ENCODE results near the gene ATXN1. TPM values are rescaled to one million over a fixed set of nuclear protein-coding genes. Genes with fewer than 3 reads are reported as not detected.

ATXN1 gene
- total RNA-seq, 4 donors from 2014 or later: 16.3 to 52.2 (median 25.7) TPM

DNA sequence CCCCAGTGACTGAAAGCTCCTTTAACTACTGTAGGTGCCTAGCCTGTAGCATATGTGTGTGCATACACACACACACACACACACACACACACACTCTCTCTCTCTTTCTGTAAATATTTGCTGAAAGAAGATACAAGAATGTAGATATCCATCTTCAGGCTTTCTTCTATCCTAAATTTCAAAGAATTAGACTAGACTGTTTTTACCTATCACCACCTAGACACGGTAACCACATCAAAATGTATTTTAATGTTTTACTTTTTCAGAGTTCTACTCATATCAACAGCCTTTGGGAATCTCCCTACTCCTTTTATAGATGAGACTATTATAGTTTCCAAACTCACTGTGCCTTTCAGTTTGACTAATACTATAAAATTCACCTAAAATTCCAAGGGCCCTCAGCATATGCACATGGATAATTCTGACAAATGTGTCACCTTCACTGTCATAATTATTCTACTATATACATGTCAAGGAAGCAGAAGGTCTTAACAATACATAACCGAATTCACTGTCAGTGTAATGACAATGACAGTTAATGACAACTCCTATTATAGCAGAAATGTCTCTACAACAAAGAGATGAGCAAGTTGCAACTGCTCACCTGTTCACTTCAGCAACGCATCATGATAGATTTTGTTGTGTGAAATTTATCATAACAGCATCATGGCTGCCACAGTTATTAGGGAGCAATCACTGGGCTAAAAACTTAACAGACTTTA, 286.3 kb downstream of the ATXN1 start:
- 88 to 93% methylated on average over 3 of the region's 3 CpGs for WGBS, 2 donors
- no peak overlapping the region for H3K4me3 ChIP-seq (ENCODE audit: low read depth, poor library complexity, severe bottlenecking)
- no peak for DNase-seq (ENCODE audit: low spot score in 2 of 2)
- no peak for TF ChIP-seq POLR2A (IDR thresholded peaks at IDR 0.05)
- TF ChIP-seq, protein P1, sequence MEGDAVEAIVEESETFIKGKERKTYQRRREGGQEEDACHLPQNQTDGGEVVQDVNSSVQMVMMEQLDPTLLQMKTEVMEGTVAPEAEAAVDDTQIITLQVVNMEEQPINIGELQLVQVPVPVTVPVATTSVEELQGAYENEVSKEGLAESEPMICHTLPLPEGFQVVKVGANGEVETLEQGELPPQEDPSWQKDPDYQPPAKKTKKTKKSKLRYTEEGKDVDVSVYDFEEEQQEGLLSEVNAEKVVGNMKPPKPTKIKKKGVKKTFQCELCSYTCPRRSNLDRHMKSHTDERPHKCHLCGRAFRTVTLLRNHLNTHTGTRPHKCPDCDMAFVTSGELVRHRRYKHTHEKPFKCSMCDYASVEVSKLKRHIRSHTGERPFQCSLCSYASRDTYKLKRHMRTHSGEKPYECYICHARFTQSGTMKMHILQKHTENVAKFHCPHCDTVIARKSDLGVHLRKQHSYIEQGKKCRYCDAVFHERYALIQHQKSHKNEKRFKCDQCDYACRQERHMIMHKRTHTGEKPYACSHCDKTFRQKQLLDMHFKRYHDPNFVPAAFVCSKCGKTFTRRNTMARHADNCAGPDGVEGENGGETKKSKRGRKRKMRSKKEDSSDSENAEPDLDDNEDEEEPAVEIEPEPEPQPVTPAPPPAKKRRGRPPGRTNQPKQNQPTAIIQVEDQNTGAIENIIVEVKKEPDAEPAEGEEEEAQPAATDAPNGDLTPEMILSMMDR (IDR thresholded peaks at IDR 0.05): no peak
- intact Hi-C loops (cut with DNase I; ENCODE audit: low total_unique reads): no loop called here

DNA sequence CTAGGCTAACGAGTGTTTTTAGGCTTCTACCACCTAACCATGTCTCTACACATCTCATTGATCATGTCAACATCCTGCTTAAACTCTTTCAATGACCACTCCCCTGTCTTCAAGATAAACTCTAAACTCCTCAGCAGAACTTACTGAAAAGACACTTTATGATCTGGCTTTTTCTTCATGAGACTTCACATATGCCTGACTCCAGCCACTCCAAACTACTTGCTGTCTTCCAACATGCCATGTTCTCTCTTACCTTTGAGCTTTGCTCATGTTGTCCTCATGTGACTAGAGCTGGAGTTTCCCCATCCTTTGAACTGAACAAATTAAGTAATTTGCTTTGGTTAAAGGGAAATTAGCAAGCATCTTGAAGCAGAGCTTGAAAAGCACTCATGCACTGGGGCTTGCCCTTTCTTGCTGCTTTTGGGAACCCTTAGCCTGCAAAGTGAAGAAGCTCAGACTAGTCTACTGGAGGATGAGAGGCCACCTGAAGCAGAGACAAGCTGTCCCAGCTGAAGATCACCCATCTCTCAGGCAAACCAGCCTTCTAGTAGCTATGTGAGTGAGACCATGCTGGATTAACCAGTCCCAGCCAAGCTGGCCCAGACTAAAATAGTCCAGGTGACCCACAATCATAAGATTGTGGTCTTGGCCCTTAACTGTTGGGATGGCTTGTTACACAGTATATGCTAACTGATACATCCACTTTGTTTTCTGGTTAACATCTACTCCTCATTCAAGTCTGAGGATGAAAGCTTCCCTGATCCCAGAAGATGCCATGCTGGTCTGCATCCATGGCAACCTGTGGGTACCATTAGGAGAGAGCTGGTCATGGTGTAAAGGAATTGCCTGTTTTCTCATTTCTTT, 287.1 kb downstream of the ATXN1 start:
- intact Hi-C loops (cut with DNase I; ENCODE audit: low total_unique reads): no loop called here
- WGBS, 2 donors: 90 to 100% methylated on average over 1 of the region's 1 CpG
- H3K4me3 ChIP-seq (ENCODE audit: low read depth, poor library complexity, severe bottlenecking): no peak overlapping the region
- DNase-seq (ENCODE audit: low spot score in 2 of 2): no peak
- TF ChIP-seq, protein P1 (IDR thresholded peaks at IDR 0.05): no peak
- TF ChIP-seq POLR2A (IDR thresholded peaks at IDR 0.05): no peak

DNA sequence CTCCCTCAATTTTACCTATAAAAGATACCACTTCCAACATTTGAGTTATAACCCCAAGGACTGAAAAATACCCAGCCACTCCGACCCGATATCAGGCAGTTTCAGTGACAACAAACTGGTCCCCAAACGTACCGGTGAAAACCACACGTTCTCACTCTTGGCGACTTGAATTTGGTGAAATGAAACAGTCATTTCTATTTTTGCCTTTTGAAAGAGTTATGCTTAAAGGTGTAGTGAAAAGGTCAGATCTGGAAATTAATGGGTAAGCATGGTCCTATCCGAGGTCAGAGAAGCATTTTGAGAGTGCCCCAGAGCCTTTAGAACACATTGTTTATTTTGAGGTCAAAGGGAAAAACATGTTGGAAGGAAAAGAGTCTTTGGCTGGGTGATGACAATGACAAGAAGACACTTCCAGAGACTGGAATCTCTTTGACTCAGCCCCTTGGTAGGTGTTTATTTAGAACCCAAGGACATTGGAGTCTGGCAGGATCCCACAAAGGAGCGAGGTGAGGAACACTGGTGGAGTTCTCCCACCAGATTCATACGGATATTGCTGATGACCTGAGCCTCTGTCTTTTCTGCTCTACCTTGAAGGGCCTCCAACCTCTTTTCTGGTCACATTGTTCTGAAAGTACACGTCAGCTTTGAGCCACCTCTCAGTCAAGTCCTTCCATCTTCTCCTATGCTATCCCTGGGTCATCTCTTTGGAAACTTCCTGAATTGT, 287.9 kb downstream of the ATXN1 start:
- TF ChIP-seq, protein P1 (IDR thresholded peaks at IDR 0.05): no peak
- no peak for TF ChIP-seq POLR2A (IDR thresholded peaks at IDR 0.05)
- WGBS, 2 donors: 91 to 93% methylated on average over 10 of the region's 10 CpGs
- intact Hi-C loops (cut with DNase I; ENCODE audit: low total_unique reads): no loop called here
- DNase-seq (ENCODE audit: low spot score in 2 of 2): no peak
- no peak overlapping the region for H3K4me3 ChIP-seq (ENCODE audit: low read depth, poor library complexity, severe bottlenecking)

DNA sequence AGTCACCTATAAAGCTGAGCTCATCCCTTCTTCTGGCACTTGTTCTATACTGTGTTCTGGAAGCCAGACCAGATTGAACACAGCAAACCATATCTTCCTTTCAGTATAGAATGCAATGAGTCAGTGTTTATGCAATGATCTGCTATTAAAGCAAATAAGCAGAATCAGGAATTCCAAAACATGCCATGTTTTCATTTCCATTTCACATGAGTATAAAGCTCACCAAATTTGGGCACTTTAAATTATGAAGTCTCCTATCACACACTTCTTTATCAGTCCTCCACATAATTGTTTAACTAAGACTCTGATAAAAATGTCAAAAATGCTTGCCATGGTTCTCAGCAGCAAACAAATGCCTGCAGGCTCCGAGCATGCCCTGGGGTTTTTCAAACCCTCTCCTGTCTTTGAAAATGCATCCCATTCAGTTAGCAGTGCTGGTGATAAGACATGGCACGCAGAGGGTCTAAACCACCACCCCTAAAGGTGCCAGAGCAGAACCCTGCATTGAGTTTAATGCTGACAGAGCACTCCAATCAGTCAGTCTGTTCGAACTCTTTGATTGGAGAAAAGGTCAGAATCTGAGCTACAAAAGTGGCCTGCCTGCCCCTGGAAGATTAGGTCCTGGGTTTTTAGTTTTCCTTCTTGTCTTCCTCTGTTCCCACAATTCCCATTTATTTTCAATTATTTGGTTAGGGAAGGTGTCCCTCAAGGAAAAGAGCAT, 288.8 kb downstream of the ATXN1 start:
- no peak overlapping the region for H3K4me3 ChIP-seq (ENCODE audit: low read depth, poor library complexity, severe bottlenecking)
- no peak for DNase-seq (ENCODE audit: low spot score in 2 of 2)
- TF ChIP-seq, protein P1 (IDR thresholded peaks at IDR 0.05): no peak
- no peak for TF ChIP-seq POLR2A (IDR thresholded peaks at IDR 0.05)
- WGBS, 2 donors: 76 to 79% methylated on average over 3 of the region's 3 CpGs
- intact Hi-C loops (cut with DNase I; ENCODE audit: low total_unique reads): no loop called here

DNA sequence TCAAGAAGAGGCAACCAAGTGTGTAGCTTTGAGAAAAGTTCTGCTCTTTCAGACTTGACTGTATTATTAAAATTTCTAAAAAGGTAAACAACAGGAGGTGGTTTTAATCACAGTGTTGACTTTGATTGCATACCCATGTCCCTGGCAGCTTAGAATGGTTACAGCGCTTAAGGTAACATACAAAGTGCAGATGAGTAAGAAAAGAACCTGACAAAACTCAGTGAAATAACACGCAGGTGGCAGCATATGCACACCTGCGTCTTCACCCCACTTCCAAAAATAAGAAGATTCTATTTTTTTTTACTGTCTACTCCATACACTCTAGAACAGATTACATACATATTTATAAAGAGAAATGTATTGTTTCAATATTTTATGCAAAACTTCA, 289.4 kb downstream of the ATXN1 start:
- intact Hi-C loops (cut with DNase I; ENCODE audit: low total_unique reads): no loop called here
- 81 to 85% methylated on average over 3 of the region's 3 CpGs for WGBS, 2 donors
- DNase-seq (ENCODE audit: low spot score in 2 of 2): no peak
- no peak for TF ChIP-seq POLR2A (IDR thresholded peaks at IDR 0.05)
- TF ChIP-seq, protein P1 (IDR thresholded peaks at IDR 0.05): no peak
- no peak overlapping the region for H3K4me3 ChIP-seq (ENCODE audit: low read depth, poor library complexity, severe bottlenecking)

All from lower leg skin (tissue), 4 donors.